SK-N-SH (cell line): ENCODE data around the gene PTMS. TPM values are rescaled to one million over a fixed set of nuclear protein-coding genes. Genes with fewer than 3 reads are reported as not detected.

Source experiments
- CTCF ChIA-PET: fragments of 300-600, 350-600 bp; formaldehyde crosslinking; extraction: SDS; loops from one replicate; lab custom pipeline; 2021; lab: Yijun Ruan, JAX
- POLR2A ChIA-PET: fragments of 350-600 bp; sonication (Branson Sonifier 250); formaldehyde crosslinking; extraction: SDS; loops from one replicate; lab custom pipeline; 2020; ENCODE audit warnings: antibody characterized with exemption, inconsistent platforms; lab: Yijun Ruan, JAX
- DNase-seq: peaks from one replicate; pipeline ENCODE4 v3.0.0; 2012
- H2AFZ ChIP-seq: fragments of 200-600 bp; sonication (generic); 2 replicates; pipeline ENCODE4 v1.8.1; 2016; ENCODE audit warnings: antibody characterized with exemption, mild to moderate bottlenecking, low read depth
- H3F3A ChIP-seq: fragments of 200-600 bp; sonication (generic); replicated peaks from 2 replicates; pipeline ENCODE3; 2016; ENCODE audit warnings: antibody characterized with exemption, mild to moderate bottlenecking; ENCODE audit not compliant: insufficient read depth
- H3K27ac ChIP-seq, 2 experiments: fragments of 200-500 bp in 1 of 2; fragments of 200-600 bp in 1 of 2; sonication (Bioruptor generic) in 1 of 2; sonication (generic), shearing (Covaris generic) in 1 of 2; 2 replicates each; pipeline versions ENCODE4 v1.5.1 to v1.6.1; 2014 to 2016; ENCODE audit warnings: low read depth in 2 of 2, inconsistent platforms in 1 of 2, low read length in 1 of 2, mild to moderate bottlenecking in 1 of 2, mixed read lengths in 1 of 2
- H3K27me3 ChIP-seq: fragments of 200-600 bp; sonication (generic), shearing (Covaris generic); 2 replicates; pipeline ENCODE4 v1.6.1; 2016; ENCODE audit warnings: mixed run types; ENCODE audit not compliant: insufficient read depth
- H3K36me3 ChIP-seq, 2 experiments: fragments of 200-500 bp in 1 of 2; fragments of 200-600 bp in 1 of 2; sonication (Bioruptor generic) in 1 of 2; sonication (generic) in 1 of 2; replicated peaks in 1 of 2; 2 replicates each; pipeline versions ENCODE3 to v1.5.1; 2014 to 2016; ENCODE audit warnings: low read length in 1 of 2, mild to moderate bottlenecking in 1 of 2; ENCODE audit not compliant: insufficient read depth in 2 of 2, control insufficient read depth in 1 of 2
- H3K4me1 ChIP-seq, 2 experiments: fragments of 200-500 bp in 1 of 2; fragments of 200-600 bp in 1 of 2; sonication (Bioruptor generic) in 1 of 2; sonication (generic), shearing (Covaris generic) in 1 of 2; 2 replicates each; pipeline versions ENCODE4 v1.5.1 to v1.6.1; 2014 to 2016; ENCODE audit warnings: low read depth in 1 of 2, low read length in 1 of 2, mixed run types in 1 of 2; ENCODE audit not compliant: insufficient read depth in 2 of 2, control insufficient read depth in 1 of 2
- H3K4me2 ChIP-seq: fragments of 200-600 bp; sonication (generic), shearing (Covaris generic); 2 replicates; pipeline ENCODE4 v1.6.1; 2017; ENCODE audit warnings: mixed run types
- H3K4me3 ChIP-seq, 2 experiments: fragments of 200-500 bp in 1 of 2; fragments of 200-600 bp in 1 of 2; sonication (Bioruptor generic) in 1 of 2; sonication (generic), shearing (Covaris generic) in 1 of 2; 2 replicates each; pipeline versions ENCODE4 v1.5.1 to v1.8.1; 2014 to 2016; ENCODE audit warnings: low read depth in 2 of 2, inconsistent platforms in 1 of 2, low read length in 1 of 2, mild to moderate bottlenecking in 1 of 2, mixed read lengths in 1 of 2, moderate library complexity in 1 of 2
- H3K79me2 ChIP-seq: fragments of 200-600 bp; sonication (generic); 2 replicates; pipeline ENCODE4 v1.8.1; 2017; ENCODE audit warnings: mild to moderate bottlenecking; ENCODE audit not compliant: insufficient read depth
- H3K9ac ChIP-seq: fragments of 200-600 bp; sonication (generic); 2 replicates; pipeline ENCODE4 v1.6.1; 2017; ENCODE audit warnings: mixed run types
- H3K9me2 ChIP-seq: fragments of 200-600 bp; sonication (generic); 2 replicates; pipeline ENCODE4 v1.6.1; 2017; ENCODE audit warnings: mixed run types
- H3K9me3 ChIP-seq: fragments of 200-600 bp; sonication (generic); 2 replicates; pipeline ENCODE4 v1.6.1; 2017; ENCODE audit warnings: mixed run types, mild to moderate bottlenecking, moderate library complexity
- H4K20me1 ChIP-seq: fragments of 200-600 bp; sonication (generic); 2 replicates; pipeline ENCODE4 v1.6.1; 2017; ENCODE audit warnings: mild to moderate bottlenecking, mixed run types; ENCODE audit not compliant: insufficient read depth
- FOXM1 ChIP-seq: IDR thresholded peaks from 2 replicates; pipeline ENCODE4 v1.4.0; 2012; ENCODE audit warnings: low read depth, mild to moderate bottlenecking
- GATA2 ChIP-seq: sonication (generic); formaldehyde crosslinking; IDR thresholded peaks from 2 replicates; pipeline ENCODE4 v1.5.0; 2020; ENCODE audit warnings: mild to moderate bottlenecking, missing genetic modification reagents
- JUND ChIP-seq: IDR thresholded peaks from 2 replicates; pipeline ENCODE4 v1.4.0; 2012
- MEF2A ChIP-seq: IDR thresholded peaks from 2 replicates; pipeline ENCODE4 v1.4.0; 2012; ENCODE audit warnings: low read depth, borderline replicate concordance
- MXI1 ChIP-seq: IDR thresholded peaks from 2 replicates; pipeline ENCODE4 v1.6.1; 2012; ENCODE audit warnings: mild to moderate bottlenecking, low read depth, low read length, improper control_type of control experiment
- RAD21 ChIP-seq: IDR thresholded peaks from 2 replicates; pipeline ENCODE4 v1.6.1; 2012; ENCODE audit warnings: mild to moderate bottlenecking, low read length
- RXRA ChIP-seq: IDR thresholded peaks from 2 replicates; pipeline ENCODE4 v1.4.0; 2012; ENCODE audit warnings: low read depth, mild to moderate bottlenecking, borderline replicate concordance
- TAF1 ChIP-seq: IDR thresholded peaks from 2 replicates; pipeline ENCODE4 v1.6.1; 2012; ENCODE audit warnings: low read depth, mild to moderate bottlenecking, low read length, moderate library complexity, borderline replicate concordance
- WGBS: methylation state at CpG from one replicate; pipeline ENCODE4 v1.1.6; 2017; ENCODE audit warnings: low lambda C conversion rate; 5-methylcytosine and 5-hydroxymethylcytosine counted together
- polyA plus RNA-seq, 3 experiments: library from polyadenylated mRNA; depleted of rRNA; stranded (reverse); fragments of >200 nt; gene quantifications; 2 replicates each; pipeline ENCODE4 v1.2.3, GENCODE V29; 2012
- TF ChIP-seq, protein P1 (sequence below): IDR thresholded peaks from 2 replicates; pipeline ENCODE4 v1.6.1; 2012; ENCODE audit warnings: mild to moderate bottlenecking, low read depth, low read length, moderate library complexity
- TF ChIP-seq, protein P2 (sequence below): fragments of 200-600 bp; sonication (generic); IDR thresholded peaks from 2 replicates; pipeline ENCODE4 v1.6.1; 2017; ENCODE audit warnings: antibody characterized with exemption, mild to moderate bottlenecking, moderate library complexity
- TF ChIP-seq, protein P3 (sequence below): fragments of 150-350 bp; IDR thresholded peaks from 2 replicates; pipeline ENCODE4 v1.6.1; 2017; ENCODE audit warnings: antibody characterized with exemption, low read length, low read depth, borderline replicate concordance
- TF ChIP-seq, protein P4 (sequence below): IDR thresholded peaks from 2 replicates; pipeline ENCODE4 v1.4.0; 2012; ENCODE audit warnings: low read depth

PTMS gene
- polyA plus RNA-seq, 1 of the 3 experiments (the other 2 are of a cell fraction), result 661 TPM

DNA sequence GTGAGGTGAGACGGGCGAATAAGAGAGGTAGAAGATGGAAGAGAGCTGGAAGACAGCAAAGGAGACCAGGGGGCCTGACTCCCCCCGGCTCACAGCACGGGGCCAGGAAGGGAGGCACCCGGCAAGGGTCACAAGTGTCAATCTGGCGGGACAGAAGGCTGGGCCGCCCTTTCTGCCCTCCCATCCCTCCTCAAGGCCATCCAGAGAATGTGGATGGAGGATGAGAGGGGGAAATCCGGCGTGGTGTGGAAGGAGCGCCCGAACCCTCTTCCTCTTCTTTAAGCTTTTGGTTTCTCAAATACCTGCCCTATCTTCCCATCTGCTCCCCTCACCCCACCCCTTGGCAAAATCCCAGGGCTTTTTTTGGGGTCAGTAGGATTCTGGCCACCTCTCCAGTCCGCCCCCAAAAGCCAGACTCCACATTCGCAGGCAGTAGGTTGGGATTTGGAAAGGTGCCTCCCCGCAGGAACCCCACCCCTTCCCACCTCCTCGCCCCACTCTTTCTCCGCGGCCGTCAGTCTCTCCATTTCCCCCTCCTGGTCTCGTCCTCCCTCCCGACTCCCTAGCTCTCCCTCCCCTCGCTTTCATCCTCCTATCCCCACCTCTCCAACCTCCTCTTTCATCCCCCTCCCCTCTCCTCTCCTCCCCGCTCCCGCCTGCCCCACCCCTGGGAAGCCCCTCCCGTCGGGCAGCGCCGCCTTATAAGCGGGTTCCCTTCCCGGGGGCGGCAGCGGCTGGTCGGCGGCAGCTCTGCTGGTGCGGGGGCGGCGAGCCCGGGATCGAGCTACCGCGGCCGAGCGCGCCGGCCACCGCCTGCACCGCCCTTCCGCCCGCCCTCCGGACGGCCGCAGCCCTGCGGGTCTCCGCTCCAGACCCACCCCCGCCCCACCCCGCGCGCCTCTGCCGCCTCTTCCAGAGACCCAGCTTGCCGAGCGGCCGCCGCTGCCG, at the start of gene PTMS (continued):
- TF ChIP-seq, protein P1, sequence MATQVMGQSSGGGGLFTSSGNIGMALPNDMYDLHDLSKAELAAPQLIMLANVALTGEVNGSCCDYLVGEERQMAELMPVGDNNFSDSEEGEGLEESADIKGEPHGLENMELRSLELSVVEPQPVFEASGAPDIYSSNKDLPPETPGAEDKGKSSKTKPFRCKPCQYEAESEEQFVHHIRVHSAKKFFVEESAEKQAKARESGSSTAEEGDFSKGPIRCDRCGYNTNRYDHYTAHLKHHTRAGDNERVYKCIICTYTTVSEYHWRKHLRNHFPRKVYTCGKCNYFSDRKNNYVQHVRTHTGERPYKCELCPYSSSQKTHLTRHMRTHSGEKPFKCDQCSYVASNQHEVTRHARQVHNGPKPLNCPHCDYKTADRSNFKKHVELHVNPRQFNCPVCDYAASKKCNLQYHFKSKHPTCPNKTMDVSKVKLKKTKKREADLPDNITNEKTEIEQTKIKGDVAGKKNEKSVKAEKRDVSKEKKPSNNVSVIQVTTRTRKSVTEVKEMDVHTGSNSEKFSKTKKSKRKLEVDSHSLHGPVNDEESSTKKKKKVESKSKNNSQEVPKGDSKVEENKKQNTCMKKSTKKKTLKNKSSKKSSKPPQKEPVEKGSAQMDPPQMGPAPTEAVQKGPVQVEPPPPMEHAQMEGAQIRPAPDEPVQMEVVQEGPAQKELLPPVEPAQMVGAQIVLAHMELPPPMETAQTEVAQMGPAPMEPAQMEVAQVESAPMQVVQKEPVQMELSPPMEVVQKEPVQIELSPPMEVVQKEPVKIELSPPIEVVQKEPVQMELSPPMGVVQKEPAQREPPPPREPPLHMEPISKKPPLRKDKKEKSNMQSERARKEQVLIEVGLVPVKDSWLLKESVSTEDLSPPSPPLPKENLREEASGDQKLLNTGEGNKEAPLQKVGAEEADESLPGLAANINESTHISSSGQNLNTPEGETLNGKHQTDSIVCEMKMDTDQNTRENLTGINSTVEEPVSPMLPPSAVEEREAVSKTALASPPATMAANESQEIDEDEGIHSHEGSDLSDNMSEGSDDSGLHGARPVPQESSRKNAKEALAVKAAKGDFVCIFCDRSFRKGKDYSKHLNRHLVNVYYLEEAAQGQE, result 0 out of 2 replicates have a peak, but pooled peaks have one; percentile 41
- TF ChIP-seq RXRA, result no peak
- TF ChIP-seq, protein P2, sequence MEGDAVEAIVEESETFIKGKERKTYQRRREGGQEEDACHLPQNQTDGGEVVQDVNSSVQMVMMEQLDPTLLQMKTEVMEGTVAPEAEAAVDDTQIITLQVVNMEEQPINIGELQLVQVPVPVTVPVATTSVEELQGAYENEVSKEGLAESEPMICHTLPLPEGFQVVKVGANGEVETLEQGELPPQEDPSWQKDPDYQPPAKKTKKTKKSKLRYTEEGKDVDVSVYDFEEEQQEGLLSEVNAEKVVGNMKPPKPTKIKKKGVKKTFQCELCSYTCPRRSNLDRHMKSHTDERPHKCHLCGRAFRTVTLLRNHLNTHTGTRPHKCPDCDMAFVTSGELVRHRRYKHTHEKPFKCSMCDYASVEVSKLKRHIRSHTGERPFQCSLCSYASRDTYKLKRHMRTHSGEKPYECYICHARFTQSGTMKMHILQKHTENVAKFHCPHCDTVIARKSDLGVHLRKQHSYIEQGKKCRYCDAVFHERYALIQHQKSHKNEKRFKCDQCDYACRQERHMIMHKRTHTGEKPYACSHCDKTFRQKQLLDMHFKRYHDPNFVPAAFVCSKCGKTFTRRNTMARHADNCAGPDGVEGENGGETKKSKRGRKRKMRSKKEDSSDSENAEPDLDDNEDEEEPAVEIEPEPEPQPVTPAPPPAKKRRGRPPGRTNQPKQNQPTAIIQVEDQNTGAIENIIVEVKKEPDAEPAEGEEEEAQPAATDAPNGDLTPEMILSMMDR, result no peak
- TF ChIP-seq, protein P3, sequence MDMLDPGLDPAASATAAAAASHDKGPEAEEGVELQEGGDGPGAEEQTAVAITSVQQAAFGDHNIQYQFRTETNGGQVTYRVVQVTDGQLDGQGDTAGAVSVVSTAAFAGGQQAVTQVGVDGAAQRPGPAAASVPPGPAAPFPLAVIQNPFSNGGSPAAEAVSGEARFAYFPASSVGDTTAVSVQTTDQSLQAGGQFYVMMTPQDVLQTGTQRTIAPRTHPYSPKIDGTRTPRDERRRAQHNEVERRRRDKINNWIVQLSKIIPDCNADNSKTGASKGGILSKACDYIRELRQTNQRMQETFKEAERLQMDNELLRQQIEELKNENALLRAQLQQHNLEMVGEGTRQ, result no peak
- no peak for TF ChIP-seq JUND
- no peak for TF ChIP-seq GATA2 (CRISPR knock-in tag)
- TF ChIP-seq FOXM1, result no peak
- no peak for TF ChIP-seq MEF2A
- peak; percentile 4; the same call in 1 of the 2 replicates for TF ChIP-seq MXI1
- TF ChIP-seq TAF1, result peak; percentile 91

DNA sequence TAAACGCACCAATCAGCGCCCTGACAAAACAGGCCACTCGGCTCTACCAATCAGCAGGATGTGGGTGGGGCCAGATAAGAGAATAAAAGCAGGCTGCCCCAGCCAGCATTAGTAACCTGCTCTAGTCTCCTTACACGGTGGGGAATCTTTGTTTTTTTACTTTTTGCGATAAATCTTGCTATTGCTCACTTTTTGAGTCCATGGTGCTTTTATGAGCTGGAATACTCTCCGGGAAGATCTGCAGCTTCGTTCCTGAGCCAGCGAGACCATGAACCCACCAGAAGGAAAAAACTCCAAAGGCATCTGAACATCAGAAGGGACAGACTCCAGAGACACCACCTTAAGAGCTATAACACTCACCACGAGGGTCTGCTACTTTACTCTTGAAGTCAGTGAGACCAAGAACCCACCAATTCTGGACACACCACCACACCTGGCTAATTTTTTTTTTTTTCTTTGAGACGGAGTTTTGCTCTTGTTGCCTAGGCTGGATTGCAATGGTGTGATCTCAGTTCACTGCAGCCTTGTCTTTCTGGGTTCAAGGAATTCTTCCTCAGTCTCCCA, 49.2 kb upstream of the PTMS start:
- Histone ChIP-seq H3K4me1 (no peaks in the 10 kb centered on the region), H3K79me2 (no peaks in the 10 kb centered on the region), H3K9me2 (no peaks in the 10 kb centered on the region), H2AFZ (no peak overlapping the region), H3F3A (peaks cover 4% of the 10 kb centered on the region), H3K9ac (no peak overlapping the region), H3K9me3 (no peaks in the 10 kb centered on the region), H3K4me3 (no peak overlapping the region), H3K36me3 (no peaks in the 10 kb centered on the region), H3K27me3 (no peaks in the 10 kb centered on the region), H3K27ac (no peak overlapping the region), H4K20me1 (no peaks in the 10 kb centered on the region), H3K4me2 (no peak overlapping the region)
- ChIA-PET CTCF (no interaction called here), POLR2A (interaction anchor here (0.6 to 1.2 kb wide), 3 partner anchors 17 to 137 kb away, joined by 3 to 4 read pairs (median 3); partner anchors contain the start of gene ZNF384)
- WGBS, result 60% methylated on average over 7 of the region's 10 CpGs
- TF ChIP-seq JUND (no peak), RAD21 (no peak), MEF2A (no peak), FOXM1 (no peak)
- TF ChIP-seq, protein P4, sequence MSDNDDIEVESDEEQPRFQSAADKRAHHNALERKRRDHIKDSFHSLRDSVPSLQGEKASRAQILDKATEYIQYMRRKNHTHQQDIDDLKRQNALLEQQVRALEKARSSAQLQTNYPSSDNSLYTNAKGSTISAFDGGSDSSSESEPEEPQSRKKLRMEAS, result no peak
- no peak for DNase-seq
